Chondrocyte (in vitro differentiated cells): ENCODE data around the gene PRKD1. TPM values are rescaled to one million over a fixed set of nuclear protein-coding genes. Genes with fewer than 3 reads are reported as not detected.
"Not testable (repeated sequence)": the region's sequence is repeated elsewhere in the genome, so short reads cannot be mapped to it uniquely, and the experiment has no call there.

Source experiments
- DNase-seq: peaks from one replicate; pipeline ENCODE4 v3.0.0; 2021; ENCODE audit warnings: mixed read lengths, low spot score
- H3K27ac Mint-ChIP-seq: one replicate; pipeline ENCODE4 v1.8.0; 2021; ENCODE audit warnings: mild to moderate bottlenecking, moderate library complexity, mixed read lengths; ENCODE audit not compliant: unreplicated experiment
- H3K27me3 Mint-ChIP-seq: 2 replicates; pipeline ENCODE4 v1.8.0; 2021; ENCODE audit warnings: low read depth, mixed read lengths
- H3K36me3 Mint-ChIP-seq: 2 replicates; pipeline ENCODE4 v1.8.0; 2021; ENCODE audit warnings: low read depth, mixed read lengths
- H3K4me1 Mint-ChIP-seq: 2 replicates; pipeline ENCODE4 v1.8.0; 2021; ENCODE audit warnings: low read depth, mild to moderate bottlenecking, mixed read lengths
- H3K4me3 Mint-ChIP-seq: one replicate; pipeline ENCODE4 v1.8.0; 2021; ENCODE audit warnings: mild to moderate bottlenecking, moderate library complexity, mixed read lengths; ENCODE audit not compliant: unreplicated experiment
- H3K9me3 Mint-ChIP-seq: 2 replicates; pipeline ENCODE4 v1.8.0; 2021; ENCODE audit warnings: low read depth, mixed read lengths
- total RNA-seq: library from RNA; stranded (reverse); gene quantifications from 3 replicates; pipeline ENCODE4 v1.2.1, GENCODE V29; 2021
- TF ChIP-seq, protein P1 (sequence below): fragments of 200-600 bp; sonication (generic); IDR thresholded peaks from 2 replicates; pipeline ENCODE4 v1.5.0; 2021; ENCODE audit warnings: antibody characterized with exemption, mild to moderate bottlenecking, moderate library complexity

PRKD1 gene
- total RNA-seq, 1 donor from 2014 or later, result 11.1 TPM

DNA sequence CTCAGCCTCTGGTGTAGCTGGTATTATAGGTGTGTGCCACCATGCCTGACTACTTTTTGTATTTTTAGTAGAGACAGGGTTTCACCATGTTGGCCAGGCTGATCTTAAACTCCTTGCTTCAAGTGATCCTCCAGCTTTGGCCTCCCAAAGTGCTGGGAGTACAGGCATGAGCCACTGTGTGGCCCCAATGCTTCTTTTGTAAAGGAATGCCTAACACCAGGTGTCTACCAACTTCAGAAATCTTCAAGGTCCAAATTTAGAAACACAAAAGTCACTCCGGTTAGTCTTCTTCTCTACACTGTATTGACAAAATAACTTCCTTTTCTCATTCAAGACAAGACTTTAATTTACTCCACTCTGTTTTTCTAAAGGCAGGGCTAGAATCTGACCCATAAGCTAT is 188.7 kb downstream of the PRKD1 start:
- Mint-ChIP-seq H3K36me3 (no peaks in the 10 kb centered on the region), H3K27me3 (no peaks in the 10 kb centered on the region), H3K4me1 (peaks cover 18% of the 10 kb centered on the region), H3K9me3 (no peaks in the 10 kb centered on the region), H3K27ac (no peak overlapping the region), H3K4me3 (no peak overlapping the region)
- TF ChIP-seq, protein P1, sequence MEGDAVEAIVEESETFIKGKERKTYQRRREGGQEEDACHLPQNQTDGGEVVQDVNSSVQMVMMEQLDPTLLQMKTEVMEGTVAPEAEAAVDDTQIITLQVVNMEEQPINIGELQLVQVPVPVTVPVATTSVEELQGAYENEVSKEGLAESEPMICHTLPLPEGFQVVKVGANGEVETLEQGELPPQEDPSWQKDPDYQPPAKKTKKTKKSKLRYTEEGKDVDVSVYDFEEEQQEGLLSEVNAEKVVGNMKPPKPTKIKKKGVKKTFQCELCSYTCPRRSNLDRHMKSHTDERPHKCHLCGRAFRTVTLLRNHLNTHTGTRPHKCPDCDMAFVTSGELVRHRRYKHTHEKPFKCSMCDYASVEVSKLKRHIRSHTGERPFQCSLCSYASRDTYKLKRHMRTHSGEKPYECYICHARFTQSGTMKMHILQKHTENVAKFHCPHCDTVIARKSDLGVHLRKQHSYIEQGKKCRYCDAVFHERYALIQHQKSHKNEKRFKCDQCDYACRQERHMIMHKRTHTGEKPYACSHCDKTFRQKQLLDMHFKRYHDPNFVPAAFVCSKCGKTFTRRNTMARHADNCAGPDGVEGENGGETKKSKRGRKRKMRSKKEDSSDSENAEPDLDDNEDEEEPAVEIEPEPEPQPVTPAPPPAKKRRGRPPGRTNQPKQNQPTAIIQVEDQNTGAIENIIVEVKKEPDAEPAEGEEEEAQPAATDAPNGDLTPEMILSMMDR, result no peak
- no peak for DNase-seq

GRCh38 chr14:29738056-29738455 is 189.6 kb downstream of the PRKD1 start:
- Mint-ChIP-seq H3K4me3 (no peak overlapping the region), H3K4me1 (peaks cover 12% of the 10 kb centered on the region), H3K9me3 (no peaks in the 10 kb centered on the region)

GRCh38 chr14:29735459-29735858 is 192.2 kb downstream of the PRKD1 start:
- TF ChIP-seq, protein P1, result no peak

More at GRCh38 chr14:29738056-29738455, 189.6 kb downstream of the PRKD1 start:
- TF ChIP-seq, protein P1, result no peak
- Mint-ChIP-seq H3K36me3 (no peaks in the 10 kb centered on the region), H3K27me3 (no peaks in the 10 kb centered on the region), H3K27ac (no peak overlapping the region)
- DNase-seq, result no peak

GRCh38 chr14:29734732-29735131 is 192.9 kb downstream of the PRKD1 start:
- no peak overlapping the region for H3K27ac Mint-ChIP-seq
- H3K9me3 Mint-ChIP-seq, result no peaks in the 10 kb centered on the region
- no peaks in the 10 kb centered on the region for H3K36me3 Mint-ChIP-seq

More at GRCh38 chr14:29735459-29735858, 192.2 kb downstream of the PRKD1 start:
- no peak for DNase-seq
- Mint-ChIP-seq H3K27ac (no peak overlapping the region), H3K27me3 (no peaks in the 10 kb centered on the region), H3K36me3 (no peaks in the 10 kb centered on the region), H3K9me3 (no peaks in the 10 kb centered on the region), H3K4me3 (no peak overlapping the region), H3K4me1 (no peaks in the 10 kb centered on the region)

DNA sequence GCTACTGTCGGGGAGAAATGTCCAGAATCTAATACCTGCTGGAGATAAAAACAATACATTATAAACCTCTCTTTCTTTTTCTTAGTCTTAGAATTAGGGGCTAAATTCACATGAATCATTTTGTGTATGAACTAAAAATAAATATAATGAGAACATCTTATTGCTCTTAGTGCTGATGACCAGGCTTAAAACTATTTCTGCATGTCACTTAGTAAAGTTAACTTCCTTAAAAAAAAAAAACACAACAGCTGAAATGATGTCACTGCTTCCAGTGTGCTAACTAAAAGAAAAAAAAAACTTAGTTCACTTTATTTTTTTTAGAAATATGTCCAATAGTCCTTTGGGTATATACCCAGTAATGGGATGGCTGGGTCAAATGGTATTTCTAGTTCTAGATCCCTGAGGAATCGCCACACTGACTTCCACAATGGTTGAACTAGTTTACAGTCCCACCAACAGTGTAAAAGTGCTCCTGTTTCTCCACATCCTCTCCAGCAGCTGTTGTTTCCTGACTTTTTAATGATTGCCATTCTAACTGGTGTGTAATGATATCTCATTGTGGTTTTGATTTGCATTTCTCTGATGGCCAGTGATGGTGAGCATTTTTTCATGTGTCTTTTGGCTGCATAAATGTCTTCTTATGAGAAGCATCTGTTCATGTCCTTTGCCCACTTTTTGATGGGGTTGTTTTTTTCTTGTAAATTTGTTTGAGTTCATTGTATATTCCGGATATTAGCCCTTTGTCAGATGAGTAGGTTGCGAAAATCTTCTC is 200.9 kb downstream of the PRKD1 start:
- Mint-ChIP-seq H3K27ac (peak overlapping the region; percentile 53), H3K4me1 (peaks cover 26% of the 10 kb centered on the region)
- H3K9me3 Mint-ChIP-seq, H3K36me3 Mint-ChIP-seq, DNase-seq, H3K27me3 Mint-ChIP-seq, H3K4me3 Mint-ChIP-seq: not testable (repeated sequence)

More at GRCh38 chr14:29734732-29735131, 192.9 kb downstream of the PRKD1 start:
- no peak for DNase-seq
- Mint-ChIP-seq H3K4me1 (no peaks in the 10 kb centered on the region), H3K4me3 (no peak overlapping the region), H3K27me3 (no peaks in the 10 kb centered on the region)
- TF ChIP-seq, protein P1, result no peak

DNA sequence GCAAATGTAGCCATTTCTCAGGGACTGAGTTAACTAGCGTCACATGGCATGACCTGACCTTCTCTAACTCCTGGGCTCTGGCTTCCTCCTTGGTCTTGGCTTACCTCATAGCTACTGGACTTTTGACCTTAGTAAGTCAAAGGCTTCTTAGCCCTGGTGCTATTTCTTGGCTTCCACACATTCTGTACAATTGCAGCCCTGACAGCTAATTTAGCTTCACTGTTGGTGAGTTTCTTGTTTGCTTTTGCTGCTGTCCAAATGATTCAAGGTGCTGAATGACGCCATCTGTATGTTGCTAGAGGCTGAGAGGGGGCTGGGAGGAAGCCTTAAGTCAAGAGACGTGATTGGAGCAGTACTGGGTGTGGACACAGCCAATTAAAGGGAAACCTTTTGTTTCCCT is 202.7 kb downstream of the PRKD1 start:
- Mint-ChIP-seq H3K4me3 (no peak overlapping the region), H3K9me3 (no peaks in the 10 kb centered on the region), H3K36me3 (peaks cover 5% of the 10 kb centered on the region), H3K27me3 (no peaks in the 10 kb centered on the region), H3K27ac (no peak overlapping the region), H3K4me1 (peaks cover 26% of the 10 kb centered on the region)
- TF ChIP-seq, protein P1, result no peak
- no peak for DNase-seq
